H1 (cell line): ENCODE measurements around the gene GRIK4. TPM values are rescaled to one million over a fixed set of nuclear protein-coding genes. Genes with fewer than 3 reads are reported as not detected.

Experiments
- KDM4A ChIP-seq: IDR thresholded peaks from one replicate; pipeline ENCODE4 v1.7.1; 2012; ENCODE audit warnings: low read depth, mild to moderate bottlenecking, moderate library complexity, low read length, inconsistent platforms; ENCODE audit not compliant: severe bottlenecking
- YY1 ChIP-seq: IDR thresholded peaks from 2 replicates; pipeline ENCODE4 v1.6.1; 2011; ENCODE audit warnings: low read depth, mild to moderate bottlenecking, low read length
- polyA plus RNA-seq, 7 experiments: library from polyadenylated mRNA; depleted of rRNA in 3 of 7; stranded (reverse) in 5 of 7; unstranded in 2 of 7; fragments of >200 nt in 5 of 7; fragments of 200-250 nt in 2 of 7; gene quantifications; 1 replicate in 5 of 7; 2 replicates in 1 of 7; 4 replicates in 1 of 7; pipeline versions ENCODE4 v1.2.1 to v1.2.3, GENCODE V29; 2011 to 2013; ENCODE audit warnings: missing spikeins in 2 of 7, mixed read lengths in 2 of 7
- total RNA-seq: library from RNA; stranded (reverse); fragmentation: NEBNext Ultra II Directional; extraction: Animal tissue kit (Norgen Biotek cat#: 25700); gene quantifications from 2 replicates; pipeline ENCODE4 v1.2.1, GENCODE V29; 2021

Gene GRIK4
- total and polyA plus RNA-seq, 2 of the 8 experiments (the other 6 are each of a cell fraction or from before 2014, with no cell fraction given) = 1.2 to 2.9 TPM

GRCh38 chr11:120945042-120945441 is 433.5 kb downstream of the GRIK4 start (continued):
- TF ChIP-seq KDM4A = no peak
- TF ChIP-seq YY1 = no peak
- TF ChIP-seq, all 59 proteins: peak for 3
